Prostate gland (tissue), 2 donors: Measurements from ENCODE around the gene HDAC4.

Experiments used
- CTCF ChIP-seq, 4 experiments: fragments of 200-600 bp in 2 of 4; fragments of 450-650 bp in 2 of 4; sonication (generic) in 2 of 4; IDR thresholded peaks; 1 replicate in 3 of 4; 2 replicates in 1 of 4; pipeline ENCODE4 v1.5.1; 2016 to 2019; ENCODE audit warnings: antibody characterized with exemption in 4 of 4, mild to moderate bottlenecking in 2 of 4, moderate library complexity in 2 of 4
- POLR2A ChIP-seq: fragments of 450-650 bp; IDR thresholded peaks from one replicate; pipeline ENCODE4 v1.6.1; 2016; ENCODE audit warnings: antibody characterized with exemption, mild to moderate bottlenecking
- POLR2AphosphoS5 ChIP-seq: sonication (generic); formaldehyde crosslinking; IDR thresholded peaks from one replicate; pipeline ENCODE4 v1.6.1; 2017; ENCODE audit warnings: antibody characterized with exemption

- TF ChIP-seq CTCF (IDR thresholded peaks at IDR 0.05) (no peak), POLR2AphosphoS5 (no peak), POLR2A (no peak)
Measured at GRCh38 chr2:239182981-239183791, 217.6 kb downstream of the HDAC4 start.
